HAP-1 (cell line): ENCODE results near the gene NCMAP.
A peak's percentile ranks its signal among the peaks of the same experiment; 100 is the strongest.

ENCODE experiments used
- DNase-seq, 2 experiments: peaks; one replicate each; pipeline ENCODE4 v3.0.0-alpha.2; 2016 to 2020; ENCODE audit warnings: low spot score in 2 of 2
- H3K27me3 ChIP-seq: fragments of 250-450 bp; sonication (Bioruptor Pico); 2 replicates; pipeline ENCODE4 v1.5.1; 2020; ENCODE audit warnings: low read depth, mild to moderate bottlenecking, moderate library complexity
- H3K36me3 ChIP-seq: fragments of 250-450 bp; sonication (Bioruptor Pico); replicated peaks from 2 replicates; pipeline ENCODE4 v1.5.1; 2020; ENCODE audit warnings: mild to moderate bottlenecking
- H3K4me1 ChIP-seq: fragments of 250-450 bp; sonication (Bioruptor Pico); 2 replicates; pipeline ENCODE4 v1.5.1; 2020; ENCODE audit warnings: mild to moderate bottlenecking
- H3K4me3 ChIP-seq: fragments of 250-450 bp; sonication (Bioruptor Pico); 2 replicates; pipeline ENCODE4 v1.5.1; 2020; ENCODE audit warnings: mild to moderate bottlenecking, moderate library complexity
- H3K9me3 ChIP-seq: fragments of 250-450 bp; sonication (Bioruptor Pico); 2 replicates; pipeline ENCODE4 v1.5.1; 2020; ENCODE audit warnings: mild to moderate bottlenecking, moderate library complexity
- in situ Hi-C: fragments of 300-500 bp; cut with MboI; formaldehyde crosslinking; loops from 3 replicates; pipeline ENCODE4 v1.14.3; 2020; ENCODE audit warnings: low sequenced_read_pairs, inconsistent platforms, mixed read lengths

The NCMAP gene

DNA sequence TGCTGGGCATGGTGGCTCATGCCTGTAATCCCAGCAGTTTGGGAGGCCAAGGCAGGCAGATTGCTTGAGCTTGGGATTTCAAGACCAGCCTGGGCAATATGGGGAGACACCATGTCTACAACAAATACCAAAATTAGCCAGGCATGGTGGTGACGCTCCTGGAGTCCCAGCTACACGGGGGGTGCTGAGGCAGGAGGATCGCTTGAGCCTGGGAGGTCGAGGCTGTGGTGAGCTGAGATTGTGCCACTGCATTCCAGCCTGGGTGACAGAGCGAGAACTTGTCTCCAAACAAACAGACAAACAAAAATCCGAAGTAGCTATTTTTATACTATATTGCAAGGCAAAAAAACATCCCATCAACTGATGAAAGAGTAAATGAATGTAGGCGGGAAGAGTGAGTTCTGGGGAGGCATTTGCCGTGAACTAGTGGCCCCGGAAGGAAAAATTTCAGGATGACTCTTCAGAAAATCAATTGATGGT, 40.6 kb downstream of the NCMAP start:
- DNase-seq: no peak
- H3K9me3 ChIP-seq: no peaks in the 10 kb centered on the region
- in situ Hi-C loops: no loop called here
- no peak overlapping the region for H3K4me3 ChIP-seq
- H3K4me1 ChIP-seq: no peaks in the 10 kb centered on the region
- H3K36me3 ChIP-seq: no peaks in the 10 kb centered on the region
- H3K27me3 ChIP-seq: no peaks in the 10 kb centered on the region

DNA sequence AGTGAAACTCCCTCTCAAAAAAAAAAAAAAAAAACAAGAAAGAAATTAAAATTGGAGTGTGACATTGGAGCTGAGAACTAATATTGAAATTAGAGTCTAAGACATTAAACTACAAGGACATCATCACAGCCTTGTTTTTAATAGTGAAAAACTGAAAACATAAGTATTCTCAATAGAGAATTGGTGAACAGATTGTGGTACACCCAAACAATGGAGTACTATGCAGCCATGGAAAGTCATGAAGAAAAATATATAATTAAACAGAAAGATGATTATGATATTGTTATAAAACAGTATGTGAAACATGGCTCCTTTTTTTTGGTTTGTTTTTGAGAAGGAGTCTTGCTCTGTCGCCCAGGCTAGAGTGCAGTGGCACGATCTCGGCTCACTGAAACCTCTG, 43.4 kb downstream of the NCMAP start:
- Histone ChIP-seq H3K27me3 (no peaks in the 10 kb centered on the region), H3K36me3 (no peaks in the 10 kb centered on the region), H3K4me1 (no peaks in the 10 kb centered on the region), H3K4me3 (no peak overlapping the region), H3K9me3 (no peaks in the 10 kb centered on the region)
- in situ Hi-C loops: no loop called here
- no peak for DNase-seq

DNA sequence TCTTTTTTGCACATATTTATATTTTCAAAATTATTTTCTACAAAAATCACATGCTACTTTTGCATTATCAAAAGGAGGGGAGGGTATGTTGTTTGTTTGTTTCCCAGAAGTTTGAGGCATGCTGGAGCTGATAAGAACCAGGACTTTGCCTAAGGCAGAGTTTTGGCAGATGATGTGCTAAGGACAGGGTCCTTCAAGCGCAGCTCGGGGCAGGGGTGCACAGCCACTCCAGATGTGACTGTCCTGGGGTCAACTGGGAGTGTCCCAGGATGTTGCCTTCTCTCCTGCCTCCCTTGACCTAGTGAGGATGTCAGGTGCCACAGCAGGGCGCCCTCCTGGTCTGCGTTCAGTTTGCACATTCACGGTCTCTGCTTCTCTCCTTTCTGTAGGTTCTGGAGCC, 44.7 kb downstream of the NCMAP start:
- Histone ChIP-seq H3K36me3 (no peaks in the 10 kb centered on the region), H3K27me3 (no peaks in the 10 kb centered on the region), H3K4me1 (no peaks in the 10 kb centered on the region), H3K4me3 (no peak overlapping the region), H3K9me3 (no peaks in the 10 kb centered on the region)
- in situ Hi-C loops: no loop called here
- no peak for DNase-seq

DNA sequence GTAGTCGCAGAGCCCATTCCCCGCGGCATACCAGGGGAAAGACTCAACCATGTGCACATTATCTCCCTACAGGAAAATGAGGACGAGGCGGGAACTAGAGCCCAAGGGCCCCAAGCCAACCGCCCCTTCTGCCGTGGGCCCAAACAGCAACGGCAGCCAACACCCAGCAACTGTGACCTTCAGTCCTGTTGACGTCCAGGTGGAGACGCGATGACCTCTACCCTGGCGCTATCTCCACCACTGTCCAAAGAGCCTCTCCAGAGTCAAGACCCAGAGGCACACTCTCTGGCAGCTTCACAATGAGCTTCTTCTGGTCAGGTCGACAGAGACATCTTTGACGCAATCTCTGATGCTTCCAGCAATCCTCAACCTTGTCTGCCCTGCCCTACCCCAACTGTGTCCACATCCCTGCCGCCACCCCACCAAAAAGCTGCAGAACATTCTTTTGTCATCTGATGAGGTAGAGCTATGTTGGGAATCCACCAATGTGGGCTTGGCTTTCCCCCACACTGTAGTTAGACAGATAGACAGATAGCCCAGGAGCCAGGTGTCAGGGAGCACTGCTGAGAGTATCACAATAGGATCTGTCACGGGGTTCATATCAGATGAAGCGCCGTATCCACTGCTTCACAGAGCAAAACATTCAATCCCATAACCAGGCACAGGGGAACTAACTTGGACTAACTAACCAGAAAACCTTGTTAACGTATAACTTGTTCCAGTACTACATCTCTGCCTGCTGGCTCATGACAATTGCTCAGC, 49.8 kb downstream of the NCMAP start:
- H3K4me1 ChIP-seq: no peaks in the 10 kb centered on the region
- no peak for DNase-seq
- H3K27me3 ChIP-seq: no peaks in the 10 kb centered on the region
- in situ Hi-C loops: no loop called here
- no peak overlapping the region for H3K4me3 ChIP-seq
- no peaks in the 10 kb centered on the region for H3K36me3 ChIP-seq
- H3K9me3 ChIP-seq: no peaks in the 10 kb centered on the region

DNA sequence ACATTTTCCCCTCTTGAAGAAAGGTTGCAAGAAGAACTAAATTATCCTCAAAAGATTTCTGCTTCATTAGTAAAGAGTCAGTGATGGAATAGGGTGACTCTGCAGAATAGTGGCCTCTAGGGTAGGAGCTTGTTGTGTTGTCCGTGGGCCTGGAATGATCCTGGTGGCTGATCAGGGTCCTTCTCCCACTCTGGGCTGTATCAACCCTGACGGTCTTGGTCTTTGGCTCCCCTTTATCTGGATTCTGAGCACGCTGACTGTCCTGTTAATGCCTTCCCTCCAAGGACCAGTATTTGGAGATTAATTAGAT, 50.4 kb downstream of the NCMAP start:
- no peak for DNase-seq
- Histone ChIP-seq H3K4me1 (no peaks in the 10 kb centered on the region), H3K9me3 (no peaks in the 10 kb centered on the region), H3K36me3 (no peaks in the 10 kb centered on the region), H3K4me3 (no peak overlapping the region), H3K27me3 (no peaks in the 10 kb centered on the region)
- in situ Hi-C loops: no loop called here

DNA sequence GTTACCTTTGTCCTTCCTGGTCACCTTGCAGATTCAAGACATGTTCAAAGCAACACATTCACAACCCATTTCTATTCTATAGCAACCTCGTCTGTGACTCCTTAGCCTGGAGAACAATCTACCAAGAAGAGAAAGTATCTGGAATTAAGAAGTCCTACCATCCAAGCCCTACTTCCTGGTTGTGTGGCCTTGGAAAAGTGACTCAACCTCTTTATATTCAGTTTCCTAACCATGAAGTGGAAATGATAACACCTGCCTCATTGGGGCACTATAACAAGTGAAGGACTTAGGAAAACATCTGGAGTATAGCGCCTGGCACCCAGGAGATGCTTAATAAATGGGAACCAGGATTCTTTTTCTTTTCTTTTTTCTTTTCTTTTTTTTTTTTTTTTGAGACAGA, 50.7 kb downstream of the NCMAP start:
- no peak for DNase-seq
- Histone ChIP-seq H3K27me3 (no peaks in the 10 kb centered on the region), H3K4me1 (no peaks in the 10 kb centered on the region), H3K9me3 (no peaks in the 10 kb centered on the region), H3K4me3 (no peak overlapping the region), H3K36me3 (no peaks in the 10 kb centered on the region)
- in situ Hi-C loops: no loop called here

DNA sequence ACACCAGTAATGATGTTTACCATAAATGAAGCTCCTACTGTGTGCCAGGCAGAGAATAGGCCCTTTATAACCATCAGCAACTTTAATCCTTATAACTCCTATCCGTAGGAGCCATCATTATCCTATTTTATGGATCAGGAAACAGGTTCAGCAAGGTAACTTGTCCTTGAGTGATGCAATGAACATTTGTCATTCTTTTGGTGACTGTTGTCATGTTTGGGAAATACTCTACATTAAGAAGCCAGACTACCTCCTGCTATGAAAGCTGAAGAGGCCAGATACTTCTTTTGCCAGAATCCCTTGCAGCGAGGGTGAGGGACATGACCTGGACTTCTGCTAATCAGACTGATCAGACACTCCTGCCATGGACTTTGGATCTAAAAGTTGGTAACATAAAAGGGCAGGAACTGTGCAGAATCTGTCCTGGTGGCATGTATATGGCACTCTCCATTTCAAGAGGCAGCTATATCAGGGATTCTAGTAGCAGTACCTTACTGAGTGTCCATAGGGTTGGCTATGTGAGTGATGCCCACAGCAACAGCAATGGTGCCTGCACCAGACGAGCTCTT, 54.1 kb downstream of the NCMAP start:
- Histone ChIP-seq H3K4me3 (no peak overlapping the region), H3K36me3 (no peaks in the 10 kb centered on the region), H3K4me1 (no peaks in the 10 kb centered on the region), H3K27me3 (no peaks in the 10 kb centered on the region), H3K9me3 (no peaks in the 10 kb centered on the region)
- in situ Hi-C loops: no loop called here
- DNase-seq: no peak

DNA sequence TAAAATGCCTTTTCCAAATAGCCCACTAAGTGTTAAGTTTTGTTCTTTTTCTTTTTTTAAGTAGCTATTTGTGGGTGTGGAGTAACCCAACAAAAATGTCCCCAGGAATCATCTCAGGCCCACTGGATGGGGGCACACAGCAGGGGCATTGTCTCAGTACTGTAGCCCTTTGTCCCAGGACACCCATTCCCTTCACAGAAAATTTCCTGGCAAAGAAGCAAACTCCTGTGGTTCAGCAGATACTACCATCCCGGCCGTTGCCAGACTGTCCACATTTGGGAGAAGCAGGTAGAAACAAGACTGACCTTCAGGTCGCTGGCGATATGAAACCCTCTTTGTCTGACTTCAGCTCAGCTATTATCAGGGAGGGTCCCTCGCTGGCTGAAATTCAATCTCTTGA, 63.5 kb downstream of the NCMAP start:
- Histone ChIP-seq H3K9me3 (no peaks in the 10 kb centered on the region), H3K36me3 (no peaks in the 10 kb centered on the region), H3K4me1 (no peaks in the 10 kb centered on the region), H3K4me3 (no peak overlapping the region), H3K27me3 (no peaks in the 10 kb centered on the region)
- no peak for DNase-seq
- in situ Hi-C loops: no loop called here

DNA sequence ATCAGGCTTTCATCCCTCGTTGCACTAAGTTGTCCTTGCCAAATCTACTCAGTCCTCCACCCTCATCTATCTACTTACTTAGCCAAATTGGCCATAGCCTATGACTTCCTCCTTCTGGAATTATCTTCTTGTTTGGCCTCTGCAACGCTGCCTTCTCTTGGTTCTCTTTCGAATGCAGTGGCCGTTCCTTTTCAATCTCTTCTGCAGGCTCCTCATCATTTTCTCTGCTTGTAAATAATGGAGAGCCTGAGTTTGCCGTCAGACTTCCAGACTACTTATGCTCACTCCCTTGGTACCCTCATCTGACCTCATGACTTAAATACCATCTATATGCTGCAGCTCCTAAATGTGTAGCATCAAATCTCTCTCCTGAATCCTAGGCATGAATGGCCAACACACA, 64.8 kb downstream of the NCMAP start:
- H3K9me3 ChIP-seq: no peaks in the 10 kb centered on the region
- no peaks in the 10 kb centered on the region for H3K27me3 ChIP-seq
- in situ Hi-C loops: no loop called here
- H3K36me3 ChIP-seq: no peaks in the 10 kb centered on the region
- no peaks in the 10 kb centered on the region for H3K4me1 ChIP-seq
- no peak for DNase-seq
- H3K4me3 ChIP-seq: no peak overlapping the region

DNA sequence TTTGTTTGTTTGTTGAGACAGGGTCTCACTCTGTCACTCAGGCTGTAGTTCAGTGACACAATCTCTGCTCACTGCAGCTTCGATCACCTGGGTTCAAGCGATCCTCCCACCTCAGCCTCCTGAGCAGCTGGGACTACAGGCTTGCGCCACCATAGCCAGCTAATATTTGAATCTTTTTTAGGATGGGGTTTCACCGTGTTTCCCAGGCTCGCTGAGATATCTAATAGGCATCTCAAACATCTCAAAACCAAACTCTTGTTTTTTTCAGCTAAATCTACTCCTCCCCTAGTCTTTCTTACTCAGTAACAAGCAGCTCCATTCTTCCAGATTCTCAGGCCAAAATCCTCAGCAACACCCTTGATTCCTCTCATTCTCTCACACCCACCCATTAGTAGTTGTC, 65.2 kb downstream of the NCMAP start:
- Histone ChIP-seq H3K4me1 (no peaks in the 10 kb centered on the region), H3K27me3 (no peaks in the 10 kb centered on the region)
- no peak for DNase-seq

DNA sequence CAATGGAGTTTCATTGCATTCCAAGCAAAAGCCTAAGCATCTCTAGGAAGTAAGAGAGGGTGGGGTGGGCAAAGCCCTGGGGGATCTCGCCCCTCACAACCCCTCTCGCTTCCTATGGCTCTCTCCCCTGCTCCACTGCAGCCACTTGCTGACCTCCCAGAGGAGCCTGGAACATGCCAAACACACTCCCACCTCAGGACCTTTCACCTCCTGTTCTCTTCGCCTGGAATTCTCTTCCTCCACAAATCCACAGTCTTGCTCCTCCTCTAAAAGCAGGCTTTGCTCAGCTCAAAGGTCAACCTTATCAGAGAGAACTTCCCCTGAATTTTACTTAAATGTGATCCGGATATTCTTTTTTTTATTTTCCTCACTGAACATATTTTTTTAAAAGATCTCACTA, 66.3 kb downstream of the NCMAP start:
- H3K9me3 ChIP-seq: no peaks in the 10 kb centered on the region
- no peaks in the 10 kb centered on the region for H3K27me3 ChIP-seq
- DNase-seq: no peak
- in situ Hi-C loops: no loop called here
- H3K4me1 ChIP-seq: no peaks in the 10 kb centered on the region
- no peaks in the 10 kb centered on the region for H3K36me3 ChIP-seq
- H3K4me3 ChIP-seq: no peak overlapping the region

More for the DNA sequence above, 65.2 kb downstream of the NCMAP start:
- Histone ChIP-seq H3K9me3 (no peaks in the 10 kb centered on the region), H3K4me3 (no peak overlapping the region), H3K36me3 (no peaks in the 10 kb centered on the region)
- in situ Hi-C loops: no loop called here

DNA sequence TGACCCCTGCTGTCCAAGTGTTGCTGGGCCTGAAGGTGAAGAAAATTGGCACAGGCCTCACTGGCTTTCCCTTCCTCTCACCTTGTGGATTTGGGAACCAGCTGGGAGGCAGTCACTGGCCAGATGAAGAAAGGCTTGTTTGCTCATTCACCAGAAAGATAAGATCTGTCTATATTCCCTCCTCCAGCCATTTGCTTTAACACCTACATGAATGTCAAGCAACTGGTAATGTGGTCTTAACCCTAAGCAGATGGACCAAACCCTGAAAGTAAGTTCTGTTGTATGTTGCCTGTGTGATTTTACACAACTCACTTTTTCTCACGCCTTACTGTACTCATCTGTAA, 76.9 kb downstream of the NCMAP start:
- peaks cover 13% of the 10 kb centered on the region for H3K4me1 ChIP-seq
- no peak for DNase-seq
- in situ Hi-C loops: loop anchor here (10.0 kb wide), 1 partner anchor 428 kb away; no protein-coding TSS in a partner anchor
- H3K27me3 ChIP-seq: no peaks in the 10 kb centered on the region
- no peak overlapping the region for H3K4me3 ChIP-seq
- no peaks in the 10 kb centered on the region for H3K9me3 ChIP-seq
- H3K36me3 ChIP-seq: no peaks in the 10 kb centered on the region

DNA sequence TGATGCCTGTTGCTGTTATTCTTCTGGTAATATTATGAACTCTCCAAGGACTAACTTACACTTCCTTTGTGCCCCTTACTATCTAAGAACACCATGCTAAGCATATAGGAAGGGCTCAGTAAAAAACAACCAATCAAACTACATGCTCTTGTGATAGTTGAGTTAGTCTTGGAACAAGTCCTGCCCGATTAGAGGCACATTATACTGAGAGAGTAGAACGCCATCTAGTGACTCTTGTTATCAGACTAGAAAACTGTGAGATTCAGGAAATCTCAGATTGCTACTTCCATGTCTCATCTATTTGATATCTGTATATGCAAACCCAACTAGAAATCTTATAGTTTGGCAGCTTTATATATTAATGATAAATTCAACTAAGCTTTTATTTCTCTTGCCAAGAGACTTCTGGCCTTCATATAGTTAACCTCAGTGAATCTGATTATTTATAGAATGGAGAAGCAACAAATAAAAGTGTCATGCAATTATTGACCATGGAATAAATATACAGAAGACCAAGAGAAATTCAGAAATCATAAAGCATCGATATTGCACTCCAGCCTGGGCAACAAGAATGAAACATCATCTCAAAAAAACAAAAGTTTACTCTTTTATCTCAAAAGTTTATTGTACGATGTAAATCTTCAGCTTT, 79.4 kb downstream of the NCMAP start:
- DNase-seq: peak in 1 of 2 experiments; percentile 82
- Histone ChIP-seq H3K4me3 (no peak overlapping the region), H3K36me3 (no peaks in the 10 kb centered on the region), H3K27me3 (no peaks in the 10 kb centered on the region), H3K9me3 (no peaks in the 10 kb centered on the region), H3K4me1 (peaks cover 13% of the 10 kb centered on the region)
- in situ Hi-C loops: loop anchor here (10.0 kb wide), 1 partner anchor 431 kb away; no protein-coding TSS in a partner anchor

DNA sequence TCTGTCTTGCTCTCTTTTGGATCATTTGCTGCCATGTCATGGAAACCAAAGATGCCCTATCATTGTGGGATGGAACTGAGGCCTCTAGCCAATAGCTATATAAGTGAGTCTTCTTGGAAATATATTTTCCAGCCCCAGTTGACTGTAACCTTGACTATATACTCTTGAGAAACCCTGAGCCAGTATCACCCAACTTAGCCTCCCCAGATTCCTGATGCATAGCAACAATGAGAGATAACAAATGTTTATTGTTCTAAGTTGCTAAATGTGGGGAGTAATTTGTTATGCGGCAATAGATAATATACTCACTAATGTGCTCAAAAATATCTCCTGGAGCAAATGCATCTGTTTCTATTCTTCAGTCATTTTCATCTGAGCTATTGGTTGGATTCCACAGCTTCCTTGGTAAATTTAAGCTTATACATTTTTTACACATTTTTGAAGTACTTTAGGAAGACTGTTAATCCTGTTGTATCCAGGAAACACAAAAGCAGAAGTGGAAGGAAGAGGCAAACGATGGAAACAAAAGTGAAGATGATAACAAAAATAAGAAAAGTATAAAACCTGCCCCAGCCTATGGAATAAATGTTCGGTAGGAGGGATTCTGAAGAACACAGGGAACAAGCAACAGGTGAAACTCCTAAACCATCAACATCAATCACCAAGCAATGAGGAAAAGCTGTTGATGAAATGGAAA, 80.9 kb downstream of the NCMAP start:
- in situ Hi-C loops: loop anchor here (10.0 kb wide), 1 partner anchor 432 kb away; no protein-coding TSS in a partner anchor
- H3K27me3 ChIP-seq: no peaks in the 10 kb centered on the region
- peaks cover 15% of the 10 kb centered on the region for H3K4me1 ChIP-seq

More for the DNA sequence above, 80.9 kb downstream of the NCMAP start:
- DNase-seq: no peak
- H3K9me3 ChIP-seq: no peaks in the 10 kb centered on the region
- no peak overlapping the region for H3K4me3 ChIP-seq
- no peaks in the 10 kb centered on the region for H3K36me3 ChIP-seq
